Adrenal gland (tissue), 12 donors: ENCODE data around the gene SLC8A2. TPM values are rescaled to one million over a fixed set of nuclear protein-coding genes. Genes with fewer than 3 reads are reported as not detected.
A peak's percentile ranks its signal among the peaks of the same experiment; 100 is the strongest.

ENCODE experiments used
- DNase-seq, 7 donors: peaks; one replicate each; pipeline ENCODE4 v3.0.0-alpha.2; 2019 to 2020
- H3K27ac ChIP-seq, 5 donors: fragments of 200-600 bp; sonication (generic) in 4 of 5; 1 replicate in 3 of 5; 2 replicates in 2 of 5; pipeline versions ENCODE4 v1.5.1 to v1.8.0; 2016 to 2020; ENCODE audit warnings: mild to moderate bottlenecking in 1 of 5
- H3K27me3 ChIP-seq: fragments of 200-600 bp; 2 replicates; pipeline ENCODE4 v1.8.0; 2021
- H3K36me3 ChIP-seq, 2 donors: fragments of 200-600 bp; replicated peaks in 1 of 2; 1 replicate in 1 of 2; 2 replicates in 1 of 2; pipeline versions ENCODE4 v1.5.1 to v1.8.0; 2018 to 2022
- H3K4me1 ChIP-seq, 2 donors: fragments of 200-600 bp; replicated peaks in 1 of 2; 1 replicate in 1 of 2; 2 replicates in 1 of 2; pipeline versions ENCODE4 v1.5.1 to v1.8.0; 2018 to 2021
- H3K4me3 ChIP-seq, 4 donors: fragments of 200-600 bp; sonication (generic) in 3 of 4; one replicate each; pipeline ENCODE4 v1.5.1; 2016 to 2018
- H3K9me3 ChIP-seq, 3 donors: fragments of 200-600 bp; sonication (generic) in 1 of 3; replicated peaks in 1 of 3; 1 replicate in 2 of 3; 2 replicates in 1 of 3; pipeline versions ENCODE4 v1.5.1 to v1.8.0; 2016 to 2021
- POLR2A ChIP-seq, 2 donors: fragments of 450-650 bp; IDR thresholded peaks; one replicate each; pipeline ENCODE4 v1.6.1; 2017; ENCODE audit warnings: antibody characterized with exemption in 2 of 2, mild to moderate bottlenecking in 2 of 2, moderate library complexity in 1 of 2
- WGBS, 4 donors: extraction: QIAGEN DNeasy Blood & Tissue Kit in 2 of 4; methylation state at CpG; one replicate each; pipeline versions ENCODE4 v1.1.5 to v1.1.7; 2013 to 2017; 5-methylcytosine and 5-hydroxymethylcytosine counted together
- intact Hi-C, 2 donors: fragments of 100-400 bp; cut with DNase I; formaldehyde crosslinking; loops; one replicate each; pipeline versions ENCODE4 v1.14.1 to v1.15.0; 2022 to 2023
- polyA plus RNA-seq, 3 donors: library from polyadenylated mRNA; stranded (reverse); fragments of 200-250 nt in 2 of 3; fragments of 350-450 nt in 1 of 3; fragmentation: Illumina TruSeq in 1 of 3; extraction: RNeasy Lipid Tissue Mini Kit (QIAGEN cat#74804) in 1 of 3; gene quantifications; one replicate each; pipeline ENCODE4 v1.2.3, GENCODE V29; 2013 to 2014
- total RNA-seq, 9 donors: library from RNA; depleted of rRNA in 4 of 9; stranded (reverse); fragments of >200 nt in 4 of 9; fragments of 120-200 nt in 1 of 9; fragmentation: NEBNext Ultra II Directional in 1 of 9; extraction: Animal tissue kit (Norgen Biotek cat#: 25700) in 1 of 9; gene quantifications; one replicate each; pipeline versions ENCODE4 v1.1.0 to v1.2.4, GENCODE V29; 2013 to 2023
- TF ChIP-seq, protein P1 (sequence below), 6 experiments: fragments of 450-650 bp in 4 of 6; fragments of 200-600 bp in 2 of 6; sonication (generic) in 1 of 6; IDR thresholded peaks; 1 replicate in 5 of 6; 2 replicates in 1 of 6; pipeline versions ENCODE4 v1.5.1 to v1.8.0; 2016 to 2021; ENCODE audit warnings: antibody characterized with exemption in 6 of 6, mild to moderate bottlenecking in 2 of 6, moderate library complexity in 1 of 6
- donor health status: healthy with polysubstance abuse.
- donor health status: Bipolar disorder and iron deficiency.
- donor health status: DM: yes; HTN: yes; CAD: no.
- donor health status: DM: no; HTN: no; CAD: no.
- donor health status: DM: no; HTN: no; CAD: no.
- donor health status: DM: yes; HTN: yes; CAD: no.

SLC8A2 gene
- total and polyA plus RNA-seq, 12 donors: 0.22 to 6.1 (median 3.0) TPM; not detected in 3

DNA sequence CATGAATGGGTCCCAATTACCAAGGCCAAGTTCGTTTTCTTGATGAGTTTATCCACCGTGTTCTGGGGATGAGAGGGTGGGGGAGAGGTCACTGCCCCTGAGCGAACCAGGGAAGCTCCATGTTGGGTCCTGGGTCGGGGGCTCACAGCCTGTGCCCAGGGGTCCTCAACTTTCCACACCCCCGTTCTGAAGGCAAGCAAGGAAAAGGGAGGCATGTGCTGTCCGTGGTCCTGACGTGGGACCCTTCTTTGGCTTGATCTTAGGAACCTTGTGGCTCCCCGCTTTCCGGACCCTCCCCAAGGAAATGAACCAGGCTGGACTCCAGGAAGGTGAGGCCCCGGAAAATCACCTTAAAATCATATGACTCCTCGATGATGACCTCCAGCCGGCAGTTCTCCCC lies 34.2 kb downstream of the SLC8A2 start:
- Histone ChIP-seq H3K36me3 (no peaks in the 10 kb centered on the region), H3K27ac (no peak overlapping the region), H3K4me3 (no peak overlapping the region), H3K27me3 (peaks cover 40% of the 10 kb centered on the region), H3K4me1 (no peaks in the 10 kb centered on the region), H3K9me3 (no peaks in the 10 kb centered on the region)
- 28 to 33% (median 31%) methylated on average over 9 to 12 of the region's 12 CpGs for WGBS, 4 donors
- no peak for TF ChIP-seq POLR2A (IDR thresholded peaks at IDR 0.05)
- TF ChIP-seq, protein P1, sequence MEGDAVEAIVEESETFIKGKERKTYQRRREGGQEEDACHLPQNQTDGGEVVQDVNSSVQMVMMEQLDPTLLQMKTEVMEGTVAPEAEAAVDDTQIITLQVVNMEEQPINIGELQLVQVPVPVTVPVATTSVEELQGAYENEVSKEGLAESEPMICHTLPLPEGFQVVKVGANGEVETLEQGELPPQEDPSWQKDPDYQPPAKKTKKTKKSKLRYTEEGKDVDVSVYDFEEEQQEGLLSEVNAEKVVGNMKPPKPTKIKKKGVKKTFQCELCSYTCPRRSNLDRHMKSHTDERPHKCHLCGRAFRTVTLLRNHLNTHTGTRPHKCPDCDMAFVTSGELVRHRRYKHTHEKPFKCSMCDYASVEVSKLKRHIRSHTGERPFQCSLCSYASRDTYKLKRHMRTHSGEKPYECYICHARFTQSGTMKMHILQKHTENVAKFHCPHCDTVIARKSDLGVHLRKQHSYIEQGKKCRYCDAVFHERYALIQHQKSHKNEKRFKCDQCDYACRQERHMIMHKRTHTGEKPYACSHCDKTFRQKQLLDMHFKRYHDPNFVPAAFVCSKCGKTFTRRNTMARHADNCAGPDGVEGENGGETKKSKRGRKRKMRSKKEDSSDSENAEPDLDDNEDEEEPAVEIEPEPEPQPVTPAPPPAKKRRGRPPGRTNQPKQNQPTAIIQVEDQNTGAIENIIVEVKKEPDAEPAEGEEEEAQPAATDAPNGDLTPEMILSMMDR (IDR thresholded peaks at IDR 0.05): no peak
- intact Hi-C loops: loop anchor here (2.0 to 10.0 kb wide), 4 partner anchors 80 to 261 kb away; partner anchors contain the start of gene NAPA (in 1 of the 2)
- no peak for DNase-seq

GRCh38 chr19:47436712-47437401 lies 34.8 kb downstream of the SLC8A2 start:
- TF ChIP-seq, protein P1 (IDR thresholded peaks at IDR 0.05): peak; percentile 78 to 97 (median 92)
- no peak for TF ChIP-seq POLR2A (IDR thresholded peaks at IDR 0.05)
- WGBS, 4 donors: 29 to 43% (median 35%) methylated on average over 11 to 17 of the region's 17 CpGs
- Histone ChIP-seq H3K4me3 (no peak overlapping the region), H3K27me3 (peaks cover 40% of the 10 kb centered on the region), H3K36me3 (no peaks in the 10 kb centered on the region), H3K9me3 (no peaks in the 10 kb centered on the region), H3K27ac (no peak overlapping the region), H3K4me1 (no peaks in the 10 kb centered on the region)
- intact Hi-C loops: loop anchor here (2.0 to 10.0 kb wide), 4 partner anchors 80 to 262 kb away; partner anchors contain the start of gene NAPA (in 1 of the 2)
- DNase-seq: peak; percentile 68 to 94 (median 82)

GRCh38 chr19:47435883-47436417 lies 35.7 kb downstream of the SLC8A2 start:
- H3K4me1 ChIP-seq: no peaks in the 10 kb centered on the region
- H3K27me3 ChIP-seq: peaks cover 39% of the 10 kb centered on the region
- no peak for DNase-seq
- 64 to 77% (median 73%) methylated on average over 3 to 6 of the region's 6 CpGs for WGBS, 4 donors
- intact Hi-C loops: loop anchor here (2.0 to 10.0 kb wide), 4 partner anchors 81 to 263 kb away; partner anchors contain the start of gene NAPA (in 1 of the 2)
- no peak for TF ChIP-seq POLR2A (IDR thresholded peaks at IDR 0.05)
- TF ChIP-seq, protein P1 (IDR thresholded peaks at IDR 0.05): no peak
- no peak overlapping the region for H3K27ac ChIP-seq
- H3K4me3 ChIP-seq: no peak overlapping the region
- no peaks in the 10 kb centered on the region for H3K9me3 ChIP-seq
- no peaks in the 10 kb centered on the region for H3K36me3 ChIP-seq

- 36 to 54% (median 47%) methylated on average over 16 of the region's 16 CpGs for WGBS, 4 donors
- peaks cover 46% of the 10 kb centered on the region for H3K27me3 ChIP-seq
- no peak overlapping the region for H3K4me3 ChIP-seq
- H3K36me3 ChIP-seq: no peaks in the 10 kb centered on the region
- no peak for TF ChIP-seq POLR2A (IDR thresholded peaks at IDR 0.05)
- TF ChIP-seq, protein P1 (IDR thresholded peaks at IDR 0.05): no peak
- peaks cover 1 to 4% of the 10 kb centered on the region in 2 donors for H3K4me1 ChIP-seq
- no peak overlapping the region for H3K27ac ChIP-seq
- no peaks in the 10 kb centered on the region for H3K9me3 ChIP-seq
- no peak for DNase-seq
- intact Hi-C loops: loop anchor here (5.0 to 10.0 kb wide), 3 partner anchors 82 to 150 kb away; partner anchors contain the start of gene NAPA (in 1 of the 2)
These were observed 36.5 kb downstream of the SLC8A2 start for GRCh38 chr19:47435196-47435595.
